NCI-H2196 (cell line): ENCODE results near the gene ADD3.

ENCODE experiments used
- DNase-seq: peaks from one replicate; lab custom pipeline; 2025; ENCODE audit not compliant: unreplicated experiment; lab: John Stamatoyannopoulos, UW

The ADD3 gene

DNA sequence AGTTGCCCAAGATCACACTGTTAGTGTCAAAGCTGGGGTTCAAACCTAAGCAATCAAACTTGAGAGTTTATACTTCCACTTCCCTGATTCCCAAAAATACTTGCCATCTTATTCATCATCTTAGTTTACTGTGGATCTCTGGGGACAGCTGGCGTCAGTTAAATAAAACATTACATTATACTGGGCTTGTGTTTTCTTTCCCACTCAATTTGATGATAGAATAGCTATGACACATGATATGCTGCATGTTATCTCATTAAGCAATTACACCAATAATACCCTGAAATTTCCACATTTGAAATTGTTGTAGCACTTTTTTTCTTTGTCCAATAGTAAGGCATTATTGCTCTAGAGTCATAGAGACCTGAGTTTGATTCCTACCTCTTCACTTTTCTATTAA, 136.7 kb downstream of the ADD3 start:
- no peak for DNase-seq

DNA sequence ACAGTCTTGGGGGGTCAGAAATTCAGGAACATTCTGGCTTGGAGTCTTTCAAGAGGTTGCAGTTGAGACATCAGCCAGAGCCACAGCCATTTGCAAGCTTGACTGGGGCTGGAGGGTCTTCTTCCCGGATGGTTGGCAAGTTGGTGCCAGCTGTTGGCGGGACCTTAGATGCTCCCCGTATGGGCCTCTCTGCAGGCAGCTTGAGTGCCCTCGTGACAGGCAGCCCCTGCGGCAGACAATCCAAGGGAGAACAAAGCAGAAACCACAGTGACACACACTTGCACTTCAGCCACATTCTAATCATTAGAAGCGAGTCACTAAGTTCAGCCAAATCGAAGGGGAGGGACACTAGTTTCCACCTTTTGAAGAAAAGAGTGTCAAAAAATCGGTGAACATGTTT, 140.2 kb downstream of the ADD3 start:
- no peak for DNase-seq

DNA sequence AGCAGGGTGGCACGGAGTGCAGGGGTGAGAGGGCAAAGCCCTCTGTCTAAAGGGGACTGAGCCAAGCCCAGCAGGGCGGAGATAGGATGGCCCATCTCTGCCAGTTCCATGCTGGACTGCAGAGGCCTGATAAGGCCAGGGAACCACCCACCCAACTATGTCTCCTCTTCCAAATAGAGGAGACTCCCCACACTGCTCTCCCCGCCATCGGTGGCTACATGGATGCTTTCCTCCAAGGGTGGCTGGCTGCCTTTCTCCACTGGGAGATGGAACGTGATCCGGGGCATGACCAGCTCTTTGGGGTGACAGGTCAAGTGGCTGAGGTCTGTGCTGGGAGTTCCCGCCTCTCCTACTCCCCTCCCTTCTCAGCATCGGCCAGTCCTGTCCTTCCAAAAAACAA, 141.5 kb downstream of the ADD3 start:
- DNase-seq, result no peak

DNA sequence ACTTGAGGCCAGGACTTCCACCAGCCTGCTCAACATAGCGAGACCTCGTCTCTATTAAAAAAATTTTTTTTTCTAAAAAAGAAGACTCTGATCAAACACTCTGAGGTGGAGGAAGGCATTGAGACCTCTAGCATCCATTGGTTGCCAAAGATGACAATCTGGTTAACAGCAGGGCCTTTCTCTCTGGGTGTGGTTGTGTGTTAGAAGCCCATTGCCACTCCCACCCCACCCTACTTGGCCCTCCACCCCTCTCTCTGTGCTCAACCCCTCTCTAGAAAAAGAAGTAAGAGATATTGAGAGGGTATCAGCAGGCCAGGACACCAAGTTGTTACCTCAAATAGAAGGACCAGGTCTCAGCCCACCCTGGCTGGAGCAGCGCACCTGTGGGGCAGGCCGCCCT, 142.3 kb downstream of the ADD3 start:
- DNase-seq, result no peak

DNA sequence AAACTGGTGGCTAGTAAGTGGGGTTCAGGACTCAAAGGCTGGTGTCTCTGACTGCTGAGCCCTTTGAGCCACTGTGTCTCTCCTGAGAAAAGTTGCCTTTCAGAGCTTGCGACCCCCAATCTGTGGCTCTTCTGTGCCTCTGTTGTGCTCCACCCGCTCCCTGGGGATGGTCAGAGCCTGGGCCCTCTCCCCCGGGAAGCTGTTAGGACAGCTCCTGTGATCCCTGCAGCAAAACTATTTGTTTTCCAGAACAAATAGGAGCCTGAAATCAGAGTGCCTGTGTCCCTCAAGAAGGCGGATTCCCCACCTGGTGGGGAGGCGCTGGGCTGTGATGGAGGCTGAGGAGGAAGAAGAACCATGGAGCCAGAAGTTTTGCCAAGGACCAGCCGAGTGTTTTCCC, 143.2 kb downstream of the ADD3 start:
- DNase-seq, result no peak

DNA sequence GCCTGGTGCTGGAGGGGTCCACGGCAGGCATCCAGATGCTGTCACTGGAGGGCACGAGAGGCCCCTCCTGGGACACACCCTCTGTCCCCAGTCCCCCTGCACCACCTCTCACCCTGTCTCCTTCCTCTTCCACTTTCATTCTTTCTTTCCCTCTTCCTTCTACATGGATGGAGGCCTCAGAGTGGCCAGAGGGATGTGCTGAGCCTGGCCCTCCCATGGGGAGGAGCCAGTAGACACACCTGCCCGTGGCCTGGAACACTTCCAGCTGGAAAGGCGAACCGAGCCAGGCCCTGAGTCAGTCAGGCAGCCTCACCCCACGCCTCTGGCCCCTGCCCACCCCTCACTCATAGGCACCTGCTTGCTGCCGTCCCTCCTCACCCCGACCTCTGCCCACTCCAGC, 143.7 kb downstream of the ADD3 start:
- DNase-seq, result peak; percentile 76

DNA sequence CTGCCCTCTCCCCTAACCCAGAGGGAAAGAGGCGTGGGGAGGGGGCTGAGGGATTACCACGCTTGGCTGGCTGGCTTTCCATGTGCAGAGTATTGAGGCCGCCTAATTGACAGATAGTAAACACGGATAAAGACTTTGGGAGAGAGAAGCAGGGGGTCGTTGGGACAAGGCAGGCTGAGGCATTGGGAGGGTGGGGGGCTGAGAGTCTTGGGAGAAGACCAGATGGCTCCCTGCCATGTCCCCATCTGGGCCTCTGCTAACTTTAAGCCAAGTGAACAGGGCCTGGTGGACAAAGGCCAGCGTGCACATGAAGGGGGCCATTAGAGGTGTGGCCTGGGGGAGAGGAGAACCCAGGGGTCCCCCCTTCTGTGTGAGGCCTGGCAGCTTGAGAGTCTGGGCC, 144.2 kb downstream of the ADD3 start:
- DNase-seq, result no peak

DNA sequence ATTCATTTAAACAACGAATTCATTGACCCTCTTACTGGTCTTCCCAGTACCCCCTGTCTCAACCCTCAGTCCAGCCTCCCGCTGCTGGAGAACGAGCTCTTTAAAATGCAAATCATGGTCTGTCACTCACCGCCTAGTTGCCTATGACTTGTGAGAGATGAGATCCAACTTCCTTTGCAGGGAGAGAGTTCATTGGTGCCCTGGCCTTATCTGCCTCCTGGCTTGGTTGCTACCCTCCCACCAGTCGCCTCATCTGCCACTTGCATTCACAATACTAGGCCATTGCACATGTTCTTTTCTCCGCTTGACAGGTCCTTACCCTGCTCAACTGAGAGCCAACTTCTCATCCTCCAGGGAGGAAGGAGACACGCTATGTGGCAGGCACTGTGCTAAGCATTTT, 145.6 kb downstream of the ADD3 start:
- DNase-seq, result no peak

DNA sequence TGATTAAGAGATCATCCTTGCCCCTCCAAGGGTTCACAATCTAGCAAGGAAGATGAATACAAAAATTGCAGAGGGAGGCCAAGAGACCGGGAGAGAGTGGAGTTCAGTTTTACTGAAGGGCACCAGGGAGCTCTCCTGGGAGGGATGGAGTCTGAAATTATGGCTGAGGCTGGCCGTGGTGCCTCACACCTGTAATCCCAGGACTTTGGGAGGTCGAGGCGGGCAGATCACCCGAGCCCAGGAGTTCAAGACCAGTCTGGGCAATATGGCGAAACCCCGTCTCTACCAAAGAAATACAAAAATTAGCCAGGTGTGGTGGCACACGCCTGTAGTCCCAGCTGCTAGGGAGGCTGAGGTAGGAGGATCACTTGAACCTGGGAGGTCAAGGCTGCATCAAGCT, 148.3 kb downstream of the ADD3 start:
- no peak for DNase-seq

DNA sequence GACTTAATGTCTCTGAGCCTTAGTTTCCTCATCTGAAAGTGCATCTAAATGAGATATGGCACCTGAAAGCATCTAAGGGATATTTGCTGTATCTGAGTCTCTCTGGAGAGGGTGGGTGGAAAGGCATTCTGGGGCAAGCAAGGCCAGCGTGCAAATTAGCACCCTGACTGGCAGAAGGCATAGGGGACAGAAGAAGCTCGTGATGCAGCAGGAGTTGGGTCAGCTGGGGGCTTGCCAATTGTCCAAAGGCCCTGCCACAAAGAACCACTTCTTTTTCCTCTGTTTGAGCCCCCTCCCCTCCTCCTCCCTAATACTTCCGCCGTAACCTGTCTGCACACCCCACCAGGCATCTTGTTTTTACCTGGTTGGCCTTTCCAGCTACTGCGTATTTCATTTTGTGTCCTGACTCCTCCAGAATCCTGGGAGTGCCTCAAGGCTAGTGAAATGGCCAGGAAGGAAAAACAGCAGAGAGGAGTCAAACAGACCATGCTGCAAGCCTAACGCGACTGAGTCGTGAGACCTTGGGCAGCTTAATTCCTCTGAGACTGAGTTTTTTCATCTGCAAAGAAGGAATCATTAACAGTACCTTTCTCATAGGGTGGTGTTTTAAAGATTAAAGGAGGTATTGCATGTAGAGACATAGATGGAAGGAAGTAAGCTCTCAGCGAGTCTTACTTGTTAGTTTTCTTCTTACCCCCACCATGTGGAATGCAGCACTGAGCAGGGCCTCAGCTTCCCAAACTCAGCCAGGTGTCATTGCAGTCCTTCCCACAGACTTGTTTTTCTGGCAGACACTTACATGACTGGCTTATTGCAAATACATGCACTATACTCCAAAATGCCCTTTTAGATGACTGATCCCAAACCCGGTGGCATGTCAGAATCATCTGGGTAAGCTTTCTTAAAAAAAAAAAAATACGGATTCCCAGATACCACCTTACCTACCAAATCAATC, 150.5 kb downstream of the ADD3 start:
- no peak for DNase-seq

DNA sequence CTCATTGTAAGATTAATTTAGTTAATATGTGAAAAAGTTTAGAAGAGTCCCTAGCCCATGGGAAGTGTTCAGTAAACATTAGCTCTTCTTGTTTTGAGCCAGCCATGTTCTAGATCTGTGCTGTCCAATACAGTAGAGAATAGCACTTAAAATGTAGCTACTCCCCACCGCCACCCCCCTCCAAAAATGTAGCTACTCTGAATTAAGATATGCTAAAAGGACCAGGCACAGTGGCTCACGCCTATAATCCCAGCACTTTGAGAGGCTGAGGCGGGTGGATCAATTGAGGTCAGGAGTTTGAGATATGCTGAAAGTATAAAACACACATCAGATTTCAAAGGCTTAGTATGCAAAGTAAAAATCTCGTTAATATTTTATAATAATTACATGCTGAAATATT, 152.3 kb downstream of the ADD3 start:
- DNase-seq, result no peak

DNA sequence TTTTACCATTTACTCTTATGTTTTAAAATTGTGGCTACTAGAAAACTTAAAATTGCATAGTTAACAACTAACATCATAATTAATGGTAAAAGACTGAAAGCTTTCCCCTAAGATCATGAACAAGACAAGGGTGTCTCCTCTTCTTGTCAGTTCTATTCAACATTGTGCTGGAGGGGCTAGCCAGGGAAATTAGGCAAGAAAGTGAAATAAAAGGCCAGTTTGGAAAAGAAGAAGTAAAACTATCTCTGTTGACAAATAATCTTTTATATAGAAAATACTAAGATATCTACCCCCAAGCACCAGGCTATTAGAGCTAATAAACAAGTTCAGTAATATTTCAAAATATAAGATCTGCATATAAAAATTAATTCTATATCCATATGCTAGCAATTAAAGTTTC, 152.7 kb downstream of the ADD3 start:
- no peak for DNase-seq

DNA sequence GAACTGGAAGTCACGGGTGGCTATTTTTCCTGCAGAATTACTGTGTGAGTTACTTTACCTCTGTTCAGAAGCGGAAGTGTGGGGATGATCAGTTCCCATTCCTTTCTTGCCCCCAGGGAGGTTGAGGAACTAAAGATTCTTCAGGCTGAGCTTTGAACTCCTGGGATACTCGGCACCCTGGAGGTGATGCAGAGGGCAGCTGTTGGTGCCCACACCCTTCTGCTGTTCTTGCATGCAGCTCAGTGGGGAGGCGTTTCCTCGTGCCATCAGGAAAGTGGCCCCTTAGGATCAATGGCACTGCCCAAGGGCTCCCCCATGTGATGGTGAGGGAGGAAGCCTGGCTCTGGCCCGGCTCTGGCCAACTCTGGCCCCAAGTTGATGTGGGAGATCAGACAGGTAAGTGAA, 155.0 kb downstream of the ADD3 start:
- no peak for DNase-seq

DNA sequence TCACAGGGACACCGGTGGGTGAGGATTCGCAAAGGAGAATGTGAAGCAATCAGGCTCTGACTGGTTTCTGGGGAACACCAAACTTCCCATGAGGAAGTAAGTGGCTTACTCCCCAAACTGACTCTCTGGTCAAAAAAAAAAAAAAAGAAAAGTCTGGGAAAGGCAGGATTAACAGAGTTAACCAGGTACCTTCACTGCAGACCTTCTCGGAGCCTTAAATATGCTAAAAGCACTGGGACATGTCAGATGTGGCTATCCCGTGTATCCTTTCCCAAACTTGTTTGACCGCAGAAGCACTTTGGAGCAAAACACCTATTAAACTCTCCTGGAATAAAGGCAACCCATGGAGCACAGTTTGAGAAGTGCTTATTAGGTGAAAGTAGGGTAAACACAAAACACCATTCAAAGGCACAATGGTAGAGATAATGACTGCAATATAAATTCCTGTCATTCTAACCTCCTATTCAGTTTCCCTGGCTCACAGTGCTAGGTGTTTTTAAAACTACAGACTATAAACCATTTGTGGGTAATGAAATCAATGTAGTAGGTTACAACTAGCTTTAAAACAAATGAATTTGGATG, 155.5 kb downstream of the ADD3 start:
- no peak for DNase-seq

DNA sequence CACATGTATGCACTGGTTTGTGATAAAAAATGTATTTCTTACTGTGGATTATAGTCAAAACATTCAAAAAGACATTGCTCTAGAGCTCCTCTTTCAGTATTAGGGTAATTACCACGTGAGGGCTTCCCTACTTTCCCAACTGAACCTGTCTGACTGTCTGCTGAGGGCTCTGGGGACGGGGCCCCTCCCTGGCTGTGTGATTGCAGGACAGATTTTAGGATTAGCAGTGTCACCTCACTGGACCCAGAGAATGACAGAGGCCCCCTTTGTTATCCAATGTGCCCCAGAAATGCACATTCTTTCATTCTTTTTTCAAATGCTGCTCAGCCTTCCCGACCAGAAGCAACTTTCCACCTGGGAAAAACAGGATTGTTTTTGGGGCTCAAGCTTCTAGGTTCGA, 156.1 kb downstream of the ADD3 start:
- no peak for DNase-seq

DNA sequence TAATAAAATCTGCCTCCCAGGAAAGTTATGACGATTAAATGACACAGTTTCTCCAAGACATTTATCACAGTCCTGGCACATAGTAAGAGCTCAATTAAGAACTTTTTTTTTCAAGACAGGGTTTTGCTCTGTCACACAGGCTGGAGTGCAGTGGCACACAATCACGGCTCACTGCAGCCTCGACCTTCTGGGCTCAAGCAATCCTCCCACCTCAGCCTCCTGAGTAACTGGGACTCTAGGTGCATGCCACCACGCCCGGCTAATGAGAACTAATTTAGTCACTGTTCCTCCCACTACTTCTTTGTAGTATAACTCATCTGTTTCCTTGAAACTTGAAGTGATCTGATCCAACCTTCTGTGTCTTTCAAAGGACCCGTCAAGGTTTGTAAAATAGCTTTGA, 157.5 kb downstream of the ADD3 start:
- no peak for DNase-seq

DNA sequence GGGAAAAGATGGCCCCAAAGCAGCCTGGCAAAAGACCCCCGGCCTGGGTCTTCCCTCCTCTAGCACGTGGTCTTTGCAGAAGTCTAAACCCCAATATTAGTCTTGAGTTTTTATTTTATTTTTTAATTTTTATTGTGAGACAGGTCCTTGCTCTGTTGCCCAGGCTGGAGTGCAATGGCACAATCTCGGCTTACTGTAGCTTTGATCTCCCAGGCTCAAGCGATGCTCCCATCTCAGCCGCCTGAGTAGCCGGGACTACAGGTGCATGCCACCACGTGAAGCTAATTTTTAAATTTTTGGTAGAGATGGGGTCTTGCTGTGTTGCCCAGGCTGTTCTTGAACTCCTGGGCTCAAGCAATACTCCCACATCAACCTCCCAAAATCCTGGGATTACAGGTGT, 159.4 kb downstream of the ADD3 start:
- no peak for DNase-seq

DNA sequence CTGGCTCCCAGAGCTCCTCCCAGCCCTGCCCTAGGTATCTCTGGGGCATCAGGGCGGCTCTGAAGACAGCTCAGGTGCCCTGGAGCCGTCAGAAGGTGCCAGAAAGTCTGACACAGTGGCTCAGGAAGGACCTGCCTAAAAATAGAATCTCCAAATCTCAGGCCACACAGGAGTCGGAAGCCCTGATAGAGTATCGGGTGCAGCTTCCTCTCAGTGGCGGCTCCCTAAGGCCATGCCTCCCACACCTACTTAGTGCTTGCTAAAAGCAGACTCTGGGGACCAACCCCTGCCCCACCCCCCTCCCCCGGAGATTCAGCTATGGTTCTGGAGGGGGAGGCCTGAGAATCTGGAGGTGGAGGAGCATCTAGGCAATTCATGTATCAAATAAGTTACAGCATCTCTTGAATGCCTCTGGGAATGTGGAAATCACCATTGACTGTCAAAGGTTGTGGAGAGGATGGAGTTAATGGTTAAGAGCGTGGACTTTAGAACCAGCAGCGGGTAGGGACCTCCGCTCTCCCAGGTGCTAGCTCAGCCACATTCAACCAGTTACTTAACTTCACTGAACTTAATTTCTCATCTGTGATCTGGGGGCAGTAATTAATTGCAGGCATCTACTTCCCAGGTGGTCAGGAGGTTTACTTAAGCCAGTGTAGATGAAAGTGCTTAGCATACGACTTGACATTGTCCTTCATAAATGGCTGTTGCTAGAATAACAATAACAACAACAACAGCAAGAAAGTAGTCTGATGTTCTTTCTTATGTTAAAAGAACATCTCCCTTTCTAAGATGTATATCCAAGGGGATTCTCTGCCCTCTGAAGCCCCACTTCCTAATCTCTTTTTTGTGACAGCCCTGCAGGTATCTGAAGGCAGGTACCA, 161.1 kb downstream of the ADD3 start:
- DNase-seq, result no peak

DNA sequence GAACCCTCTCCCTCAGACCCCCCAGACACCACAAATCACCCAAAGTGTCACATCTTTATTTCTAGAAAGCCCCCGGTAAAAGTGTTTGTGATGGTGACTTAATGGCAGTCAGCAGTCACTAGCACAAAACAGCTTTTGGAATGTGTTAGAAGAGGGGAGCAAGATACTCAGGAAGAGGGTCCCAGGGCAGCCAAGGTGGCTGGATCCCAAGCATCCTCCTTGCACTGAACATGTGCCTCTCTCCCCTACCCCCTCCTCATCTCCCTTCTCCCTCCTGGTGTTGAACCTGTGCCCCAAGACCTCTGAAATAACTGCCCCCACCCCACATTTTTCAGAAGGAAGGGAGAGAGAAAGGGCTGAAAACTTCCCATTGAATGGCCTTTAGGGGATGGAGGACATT, 161.8 kb downstream of the ADD3 start:
- DNase-seq, result no peak

DNA sequence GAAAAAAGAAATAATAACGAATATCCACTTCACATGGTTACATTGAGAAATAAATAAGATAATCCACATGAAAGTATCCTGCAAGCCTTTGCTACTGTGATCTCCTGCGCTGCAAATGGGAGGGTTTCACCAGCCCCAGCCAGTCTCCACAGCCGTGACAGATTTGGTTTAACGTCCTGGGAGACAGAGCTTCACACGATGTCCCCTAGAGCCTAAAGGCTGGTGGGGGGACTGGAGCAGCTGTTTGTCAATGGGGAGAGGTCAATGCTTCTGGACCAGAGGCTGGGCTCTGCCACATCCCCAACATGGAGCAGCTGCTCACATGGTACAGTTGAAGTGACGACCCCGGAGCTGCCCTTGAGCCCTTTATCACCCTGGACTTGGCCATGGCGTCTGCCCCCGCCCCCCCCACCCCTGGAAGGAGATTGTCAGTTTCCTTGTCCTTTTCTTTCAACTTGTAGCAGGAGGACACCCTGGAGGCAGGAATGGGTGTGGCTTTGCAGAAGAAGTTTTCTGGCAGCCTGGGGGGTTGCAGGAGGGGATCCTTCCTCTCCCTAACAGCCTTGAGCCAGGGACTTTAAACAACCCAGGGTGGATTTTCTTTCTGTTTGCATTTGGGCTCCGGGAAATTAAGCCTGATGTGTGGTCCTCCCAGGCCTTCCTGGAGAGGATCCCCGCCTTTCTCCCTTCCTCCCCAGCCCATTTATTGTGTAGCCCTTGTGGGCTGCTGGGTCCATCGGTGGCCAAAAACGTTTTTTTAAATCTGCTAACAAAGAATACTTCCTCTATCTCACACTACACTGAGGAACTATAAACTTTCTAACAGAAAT, 162.6 kb downstream of the ADD3 start:
- no peak for DNase-seq

DNA sequence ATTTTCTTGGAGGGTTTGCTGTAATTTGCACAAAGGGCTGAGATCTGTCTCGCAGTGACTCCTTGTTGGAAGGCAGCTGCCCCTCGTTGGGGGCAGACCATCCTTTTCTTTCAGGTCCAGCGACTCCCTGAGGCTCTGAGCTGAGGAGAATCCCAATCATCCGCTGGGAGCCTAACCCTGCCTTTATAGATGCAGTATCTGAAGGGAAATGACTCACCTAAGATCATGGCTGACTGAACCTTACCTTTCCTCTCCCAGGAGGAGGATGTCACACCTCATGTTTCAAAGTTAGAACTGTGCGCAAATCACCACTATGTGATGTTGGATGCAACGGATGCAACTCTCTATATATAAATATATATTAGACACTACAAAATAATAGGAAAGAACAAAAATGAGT, 163.2 kb downstream of the ADD3 start:
- DNase-seq, result no peak
